Parathyroid adenoma (tissue), 2 donors: ENCODE measurements around the gene ZNF689.

Experiments used
- H2AFZ ChIP-seq: fragments of 300-600 bp; sonication (generic); one replicate; pipeline ENCODE4 v1.7.0; 2017; ENCODE audit warnings: antibody characterized with exemption, mild to moderate bottlenecking
- H3K27ac ChIP-seq: fragments of 300-600 bp; sonication (generic); one replicate; pipeline ENCODE4 v1.7.0; 2017
- H3K27me3 ChIP-seq: fragments of 300-600 bp; sonication (generic); one replicate; pipeline ENCODE4 v1.7.0; 2017; ENCODE audit warnings: low read length; ENCODE audit not compliant: control insufficient read depth, insufficient read depth
- H3K36me3 ChIP-seq: fragments of 300-600 bp; sonication (generic); one replicate; pipeline ENCODE4 v1.7.0; 2017; ENCODE audit warnings: low read length; ENCODE audit not compliant: control insufficient read depth, insufficient read depth
- H3K4me1 ChIP-seq: fragments of 300-600 bp; sonication (generic); one replicate; pipeline ENCODE4 v1.7.0; 2017; ENCODE audit warnings: control low read depth
- H3K4me2 ChIP-seq: fragments of 300-600 bp; sonication (generic); one replicate; pipeline ENCODE4 v1.7.0; 2017; ENCODE audit warnings: low read length
- H3K4me3 ChIP-seq: fragments of 300-600 bp; sonication (generic); one replicate; pipeline ENCODE4 v1.7.0; 2017; ENCODE audit warnings: low read depth, low read length
- H3K79me2 ChIP-seq: fragments of 300-600 bp; sonication (generic); one replicate; pipeline ENCODE4 v1.7.0; 2017; ENCODE audit warnings: control low read depth
- H3K9ac ChIP-seq: fragments of 300-600 bp; sonication (generic); one replicate; pipeline ENCODE4 v1.7.0; 2017; ENCODE audit warnings: mild to moderate bottlenecking
- H3K9me3 ChIP-seq: fragments of 300-600 bp; sonication (generic); one replicate; pipeline ENCODE4 v1.7.0; 2017; ENCODE audit warnings: low read length; ENCODE audit not compliant: control insufficient read depth
- TF ChIP-seq, protein P1 (sequence below): fragments of 300-600 bp; sonication (generic); IDR thresholded peaks from one replicate; pipeline ENCODE4 v1.7.0; 2017; ENCODE audit warnings: antibody characterized with exemption, mild to moderate bottlenecking
- donor health status: primary hyperparathyroidism.

ZNF689 gene

GRCh38 chr16:30552956-30553355 is 57.2 kb downstream of the ZNF689 start:
- TF ChIP-seq, protein P1, sequence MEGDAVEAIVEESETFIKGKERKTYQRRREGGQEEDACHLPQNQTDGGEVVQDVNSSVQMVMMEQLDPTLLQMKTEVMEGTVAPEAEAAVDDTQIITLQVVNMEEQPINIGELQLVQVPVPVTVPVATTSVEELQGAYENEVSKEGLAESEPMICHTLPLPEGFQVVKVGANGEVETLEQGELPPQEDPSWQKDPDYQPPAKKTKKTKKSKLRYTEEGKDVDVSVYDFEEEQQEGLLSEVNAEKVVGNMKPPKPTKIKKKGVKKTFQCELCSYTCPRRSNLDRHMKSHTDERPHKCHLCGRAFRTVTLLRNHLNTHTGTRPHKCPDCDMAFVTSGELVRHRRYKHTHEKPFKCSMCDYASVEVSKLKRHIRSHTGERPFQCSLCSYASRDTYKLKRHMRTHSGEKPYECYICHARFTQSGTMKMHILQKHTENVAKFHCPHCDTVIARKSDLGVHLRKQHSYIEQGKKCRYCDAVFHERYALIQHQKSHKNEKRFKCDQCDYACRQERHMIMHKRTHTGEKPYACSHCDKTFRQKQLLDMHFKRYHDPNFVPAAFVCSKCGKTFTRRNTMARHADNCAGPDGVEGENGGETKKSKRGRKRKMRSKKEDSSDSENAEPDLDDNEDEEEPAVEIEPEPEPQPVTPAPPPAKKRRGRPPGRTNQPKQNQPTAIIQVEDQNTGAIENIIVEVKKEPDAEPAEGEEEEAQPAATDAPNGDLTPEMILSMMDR: no peak
- H3K4me2 ChIP-seq: no peak overlapping the region
- no peaks in the 10 kb centered on the region for H3K36me3 ChIP-seq
- no peak overlapping the region for H2AFZ ChIP-seq
- no peak overlapping the region for H3K4me3 ChIP-seq
- peaks cover 8% of the 10 kb centered on the region for H3K79me2 ChIP-seq
- peaks cover 3% of the 10 kb centered on the region for H3K4me1 ChIP-seq
- H3K9me3 ChIP-seq: no peaks in the 10 kb centered on the region
- H3K27ac ChIP-seq: no peak overlapping the region
- no peaks in the 10 kb centered on the region for H3K27me3 ChIP-seq
- no peak overlapping the region for H3K9ac ChIP-seq
